ENCODE measurements around the gene SORCS1. TPM values are rescaled to one million over a fixed set of nuclear protein-coding genes. Genes with fewer than 3 reads are reported as not detected.

SORCS1 gene
- total RNA-seq, 2 experiments from 2014 or later = not detected

DNA sequence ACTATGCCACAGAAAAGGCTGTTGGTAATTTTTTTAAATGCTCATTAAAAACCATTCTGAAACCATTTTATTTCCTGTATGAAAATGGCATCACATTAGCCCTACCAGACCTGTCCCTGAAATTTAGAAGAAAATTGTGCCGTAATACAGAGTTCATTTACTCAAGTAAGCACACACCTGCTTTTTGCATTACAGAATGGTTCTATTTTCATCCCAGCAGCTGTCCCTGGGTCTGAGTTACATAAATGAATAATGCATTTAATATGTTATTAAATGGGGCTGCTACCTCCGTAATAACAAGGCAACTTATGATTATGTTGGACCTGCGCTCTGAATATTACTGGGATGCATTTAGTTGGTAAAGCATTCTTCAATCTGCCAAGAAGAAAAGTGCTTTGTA is 508.9 kb downstream of the SORCS1 start:
- ATAC-seq (ENCODE audit: poor library complexity) (no peak), DNase-seq (no peak)
- Histone ChIP-seq H3K4me1 (ENCODE audit: insufficient read depth, low read length) (no peaks in the 10 kb centered on the region), H3K4me3 (ENCODE audit: low read length) (no peak overlapping the region), H3K27ac (ENCODE audit: low read depth in 1 of 2, low read length in 2 of 2) (no peak overlapping the region), H3K9me3 (ENCODE audit: control insufficient read depth in 1 of 2, insufficient read depth in 1 of 2, low read length in 2 of 2) (no peaks in the 10 kb centered on the region), H3K27me3 (ENCODE audit: control insufficient read depth in 1 of 2, insufficient read depth in 2 of 2, low read length in 2 of 2) (no peaks in the 10 kb centered on the region), H3K36me3 (ENCODE audit: insufficient read depth, low read length) (no peaks in the 10 kb centered on the region)
- Mint-ChIP-seq H3K4me3 (no peak overlapping the region), H3K4me1 (ENCODE audit: low read depth) (no peaks in the 10 kb centered on the region), H3K36me3 (ENCODE audit: low read depth) (no peaks in the 10 kb centered on the region), H3K9me3 (no peaks in the 10 kb centered on the region), H3K27me3 (no peaks in the 10 kb centered on the region), H3K27ac (no peak overlapping the region)
- intact Hi-C loops (cut with DNase I, micrococcal nuclease) = no loop called here
- ChIA-PET CTCF (no interaction called here), POLR2A (no interaction called here)
- TF ChIP-seq, protein P1, sequence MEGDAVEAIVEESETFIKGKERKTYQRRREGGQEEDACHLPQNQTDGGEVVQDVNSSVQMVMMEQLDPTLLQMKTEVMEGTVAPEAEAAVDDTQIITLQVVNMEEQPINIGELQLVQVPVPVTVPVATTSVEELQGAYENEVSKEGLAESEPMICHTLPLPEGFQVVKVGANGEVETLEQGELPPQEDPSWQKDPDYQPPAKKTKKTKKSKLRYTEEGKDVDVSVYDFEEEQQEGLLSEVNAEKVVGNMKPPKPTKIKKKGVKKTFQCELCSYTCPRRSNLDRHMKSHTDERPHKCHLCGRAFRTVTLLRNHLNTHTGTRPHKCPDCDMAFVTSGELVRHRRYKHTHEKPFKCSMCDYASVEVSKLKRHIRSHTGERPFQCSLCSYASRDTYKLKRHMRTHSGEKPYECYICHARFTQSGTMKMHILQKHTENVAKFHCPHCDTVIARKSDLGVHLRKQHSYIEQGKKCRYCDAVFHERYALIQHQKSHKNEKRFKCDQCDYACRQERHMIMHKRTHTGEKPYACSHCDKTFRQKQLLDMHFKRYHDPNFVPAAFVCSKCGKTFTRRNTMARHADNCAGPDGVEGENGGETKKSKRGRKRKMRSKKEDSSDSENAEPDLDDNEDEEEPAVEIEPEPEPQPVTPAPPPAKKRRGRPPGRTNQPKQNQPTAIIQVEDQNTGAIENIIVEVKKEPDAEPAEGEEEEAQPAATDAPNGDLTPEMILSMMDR (IDR thresholded peaks at IDR 0.05) = no peak

DNA sequence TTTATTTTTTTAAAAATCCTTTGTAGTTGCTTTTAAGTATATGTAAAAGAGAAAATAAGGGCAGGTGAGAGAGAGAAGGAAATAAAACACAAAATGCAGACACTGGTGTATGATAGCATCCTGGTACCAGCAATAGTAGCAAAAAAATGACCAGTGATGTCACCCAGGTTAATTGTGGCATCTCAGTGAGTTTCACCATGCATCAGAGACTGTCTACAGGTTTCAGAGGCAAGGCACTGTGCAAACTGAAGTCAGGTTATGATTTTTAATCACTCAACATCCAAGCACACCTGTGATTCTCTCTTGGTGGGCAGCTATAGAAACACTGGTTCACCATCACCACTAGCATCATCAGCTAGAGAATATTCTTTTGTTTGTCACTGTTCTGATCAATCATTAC is 509.3 kb downstream of the SORCS1 start:
- Mint-ChIP-seq H3K4me3 (no peak overlapping the region), H3K36me3 (ENCODE audit: low read depth) (no peaks in the 10 kb centered on the region), H3K9me3 (no peaks in the 10 kb centered on the region), H3K27me3 (no peaks in the 10 kb centered on the region), H3K27ac (no peak overlapping the region), H3K4me1 (ENCODE audit: low read depth) (no peaks in the 10 kb centered on the region)
- Histone ChIP-seq H3K4me1 (ENCODE audit: insufficient read depth, low read length) (no peaks in the 10 kb centered on the region), H3K9me3 (ENCODE audit: control insufficient read depth in 1 of 2, insufficient read depth in 1 of 2, low read length in 2 of 2) (no peaks in the 10 kb centered on the region), H3K27ac (ENCODE audit: low read depth in 1 of 2, low read length in 2 of 2) (no peak overlapping the region), H3K4me3 (ENCODE audit: low read length) (no peak overlapping the region), H3K36me3 (ENCODE audit: insufficient read depth, low read length) (no peaks in the 10 kb centered on the region), H3K27me3 (ENCODE audit: control insufficient read depth in 1 of 2, insufficient read depth in 2 of 2, low read length in 2 of 2) (no peaks in the 10 kb centered on the region)
- TF ChIP-seq, protein P1 (IDR thresholded peaks at IDR 0.05) = no peak
- ChIA-PET POLR2A (no interaction called here), CTCF (no interaction called here)
- no peak for ATAC-seq (ENCODE audit: poor library complexity)
- DNase-seq = no peak
- intact Hi-C loops (cut with DNase I, micrococcal nuclease) = no loop called here

DNA sequence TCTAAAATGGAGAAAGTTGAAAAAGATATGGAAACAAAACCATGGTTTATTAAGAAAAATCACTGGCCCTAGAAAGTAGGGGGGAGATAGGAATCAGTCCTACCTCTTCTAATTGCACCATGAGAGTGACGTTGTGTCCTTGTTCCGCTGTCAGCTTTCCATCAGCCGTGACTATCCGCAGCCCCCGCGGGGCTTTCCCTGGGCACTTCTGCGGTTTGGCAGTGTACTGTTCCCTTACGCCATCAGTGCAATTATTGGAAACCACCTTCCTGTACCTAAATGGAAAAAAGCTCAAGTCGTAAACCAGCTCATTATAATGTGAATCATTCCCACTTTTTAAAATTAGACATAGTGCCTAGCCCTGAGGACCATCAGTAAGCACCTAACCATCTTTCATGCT is 512.2 kb downstream of the SORCS1 start:
- Histone ChIP-seq H3K27ac (ENCODE audit: low read depth in 1 of 2, low read length in 2 of 2) (no peak overlapping the region), H3K4me3 (ENCODE audit: low read length) (no peak overlapping the region), H3K9me3 (ENCODE audit: control insufficient read depth in 1 of 2, insufficient read depth in 1 of 2, low read length in 2 of 2) (peaks cover 0 to 5% of the 10 kb centered on the region in 2 experiments), H3K36me3 (ENCODE audit: insufficient read depth, low read length) (no peaks in the 10 kb centered on the region), H3K4me1 (ENCODE audit: insufficient read depth, low read length) (no peaks in the 10 kb centered on the region), H3K27me3 (ENCODE audit: control insufficient read depth in 1 of 2, insufficient read depth in 2 of 2, low read length in 2 of 2) (no peaks in the 10 kb centered on the region)
- Mint-ChIP-seq H3K4me1 (ENCODE audit: low read depth) (no peaks in the 10 kb centered on the region), H3K4me3 (no peak overlapping the region), H3K27me3 (no peaks in the 10 kb centered on the region), H3K36me3 (ENCODE audit: low read depth) (no peaks in the 10 kb centered on the region), H3K9me3 (no peaks in the 10 kb centered on the region), H3K27ac (no peak overlapping the region)
- intact Hi-C loops (cut with DNase I, micrococcal nuclease) = no loop called here
- TF ChIP-seq, protein P1 (IDR thresholded peaks at IDR 0.05) = no peak
- no peak for DNase-seq
- CTCF ChIA-PET = no interaction called here
- POLR2A ChIA-PET = no interaction called here
- ATAC-seq (ENCODE audit: poor library complexity) = no peak

Data from CD4-positive, alpha-beta T cell (primary cell).